Measurements from ENCODE around the gene SP3. TPM values are rescaled to one million over a fixed set of nuclear protein-coding genes. Genes with fewer than 3 reads are reported as not detected.
A peak's percentile ranks its signal among the peaks of the same experiment; 100 is the strongest.

SP3 gene
- total RNA-seq, 1 donor: 113 TPM

- Histone ChIP-seq H3K4me1 (ENCODE audit: insufficient read depth, low read length) (peaks cover 22% of the 10 kb centered on the region), H3K9me3 (ENCODE audit: low read depth, low read length) (no peaks in the 10 kb centered on the region), H3K79me2 (ENCODE audit: insufficient read depth, low read length) (no peaks in the 10 kb centered on the region), H3K4me3 (ENCODE audit: insufficient read depth, low read length) (no peak overlapping the region), H4K20me1 (ENCODE audit: insufficient read depth, low read length) (no peaks in the 10 kb centered on the region), H3K36me3 (ENCODE audit: insufficient read depth, low read length) (no peaks in the 10 kb centered on the region), H3K27ac (ENCODE audit: low read depth, low read length) (no peak overlapping the region), H3K27me3 (ENCODE audit: insufficient read depth, low read length) (no peaks in the 10 kb centered on the region), H3K4me2 (ENCODE audit: insufficient read depth, low read length) (no peak overlapping the region), H2AFZ (ENCODE audit: low read length) (no peak overlapping the region)
- no peak for TF ChIP-seq CTCF (IDR thresholded peaks at IDR 0.05; ENCODE audit: extremely low read depth, low read depth, low read length)
- DNase-seq (ENCODE audit: insufficient read length, low spot score, missing footprints): no peak
These were observed 20.4 kb upstream of the SP3 start for GRCh38 chr2:173985605-173985992.

- Histone ChIP-seq H4K20me1 (ENCODE audit: insufficient read depth, low read length) (no peaks in the 10 kb centered on the region), H3K9me3 (ENCODE audit: low read depth, low read length) (no peaks in the 10 kb centered on the region), H3K27me3 (ENCODE audit: insufficient read depth, low read length) (no peaks in the 10 kb centered on the region), H3K4me1 (ENCODE audit: insufficient read depth, low read length) (peaks cover 22% of the 10 kb centered on the region), H2AFZ (ENCODE audit: low read length) (no peak overlapping the region), H3K79me2 (ENCODE audit: insufficient read depth, low read length) (no peaks in the 10 kb centered on the region), H3K27ac (ENCODE audit: low read depth, low read length) (no peak overlapping the region), H3K4me3 (ENCODE audit: insufficient read depth, low read length) (no peak overlapping the region), H3K36me3 (ENCODE audit: insufficient read depth, low read length) (no peaks in the 10 kb centered on the region), H3K4me2 (ENCODE audit: insufficient read depth, low read length) (no peak overlapping the region)
- TF ChIP-seq CTCF (IDR thresholded peaks at IDR 0.05; ENCODE audit: extremely low read depth, low read depth, low read length): no peak
- DNase-seq (ENCODE audit: insufficient read length, low spot score, missing footprints): no peak
These were observed 19.9 kb upstream of the SP3 start for GRCh38 chr2:173984866-173985604.

- Histone ChIP-seq H3K9me3 (ENCODE audit: low read depth, low read length) (no peaks in the 10 kb centered on the region), H3K4me2 (ENCODE audit: insufficient read depth, low read length) (peak overlapping the region; percentile 30), H3K79me2 (ENCODE audit: insufficient read depth, low read length) (no peaks in the 10 kb centered on the region), H3K4me3 (ENCODE audit: insufficient read depth, low read length) (no peak overlapping the region), H2AFZ (ENCODE audit: low read length) (peak overlapping the region; percentile 13), H3K27ac (ENCODE audit: low read depth, low read length) (peak overlapping the region; percentile 49), H3K36me3 (ENCODE audit: insufficient read depth, low read length) (no peaks in the 10 kb centered on the region), H3K27me3 (ENCODE audit: insufficient read depth, low read length) (no peaks in the 10 kb centered on the region), H3K4me1 (ENCODE audit: insufficient read depth, low read length) (peaks cover 28% of the 10 kb centered on the region), H4K20me1 (ENCODE audit: insufficient read depth, low read length) (no peaks in the 10 kb centered on the region)
- no peak for DNase-seq (ENCODE audit: insufficient read length, low spot score, missing footprints)
- TF ChIP-seq CTCF (IDR thresholded peaks at IDR 0.05; ENCODE audit: extremely low read depth, low read depth, low read length): no peak
These were observed 18.3 kb upstream of the SP3 start for GRCh38 chr2:173983391-173983871.

- H3K27ac ChIP-seq (ENCODE audit: low read depth, low read length): peak overlapping the region; percentile 49
- TF ChIP-seq CTCF (IDR thresholded peaks at IDR 0.05; ENCODE audit: extremely low read depth, low read depth, low read length): no peak
- no peak overlapping the region for H3K4me3 ChIP-seq (ENCODE audit: insufficient read depth, low read length)
- H2AFZ ChIP-seq (ENCODE audit: low read length): peak overlapping the region; percentile 13
- H3K4me2 ChIP-seq (ENCODE audit: insufficient read depth, low read length): peak overlapping the region; percentile 30
- no peaks in the 10 kb centered on the region for H3K9me3 ChIP-seq (ENCODE audit: low read depth, low read length)
- H3K4me1 ChIP-seq (ENCODE audit: insufficient read depth, low read length): peaks cover 28% of the 10 kb centered on the region
- H3K36me3 ChIP-seq (ENCODE audit: insufficient read depth, low read length): no peaks in the 10 kb centered on the region
- no peaks in the 10 kb centered on the region for H3K27me3 ChIP-seq (ENCODE audit: insufficient read depth, low read length)
- no peaks in the 10 kb centered on the region for H3K79me2 ChIP-seq (ENCODE audit: insufficient read depth, low read length)
- DNase-seq (ENCODE audit: insufficient read length, low spot score, missing footprints): no peak
- no peaks in the 10 kb centered on the region for H4K20me1 ChIP-seq (ENCODE audit: insufficient read depth, low read length)
These were observed 17.7 kb upstream of the SP3 start for GRCh38 chr2:173982918-173983317.
